Body of pancreas (tissue), 4 donors: ENCODE measurements around the gene GNLY. TPM values are rescaled to one million over a fixed set of nuclear protein-coding genes. Genes with fewer than 3 reads are reported as not detected.

Experiments
- ATAC-seq: fragments of 150-250 bp; one replicate; pipeline ENCODE4 v1.9.1; 2016
- DNase-seq, 4 donors: peaks; one replicate each; pipeline ENCODE4 v3.0.0-alpha.2; 2019
- H3K27ac ChIP-seq, 4 donors: fragments of 200-600 bp; sonication (generic); 1 replicate in 3 of 4; 2 replicates in 1 of 4; pipeline versions ENCODE4 v1.5.1 to v1.6.1; 2016 to 2019; ENCODE audit warnings: mild to moderate bottlenecking in 1 of 4, mixed read lengths in 1 of 4, moderate library complexity in 1 of 4
- H3K27me3 ChIP-seq, 2 donors: fragments of 200-600 bp; sonication (generic); one replicate each; pipeline ENCODE4 v1.6.0; 2016; ENCODE audit warnings: mild to moderate bottlenecking in 1 of 2
- H3K36me3 ChIP-seq, 2 donors: fragments of 200-600 bp; sonication (generic); replicated peaks in 1 of 2; 2 replicates each; pipeline ENCODE4 v1.5.1; 2016; ENCODE audit warnings: low read depth in 2 of 2; ENCODE audit not compliant: insufficient read depth in 1 of 2
- H3K4me1 ChIP-seq: fragments of 200-600 bp; sonication (generic); one replicate; pipeline ENCODE4 v1.6.0; 2016
- H3K4me3 ChIP-seq, 2 donors: fragments of 200-600 bp; sonication (generic); 1 replicate in 1 of 2; 2 replicates in 1 of 2; pipeline ENCODE4 v1.5.1; 2016 to 2019
- H3K9me3 ChIP-seq, 3 donors: fragments of 200-600 bp; sonication (generic); 1 replicate in 2 of 3; 2 replicates in 1 of 3; pipeline ENCODE4 v1.5.1; 2016
- POLR2A ChIP-seq, 3 donors: fragments of 450-650 bp; IDR thresholded peaks; one replicate each; pipeline ENCODE4 v1.6.1; 2016; ENCODE audit warnings: antibody characterized with exemption in 3 of 3, mild to moderate bottlenecking in 2 of 3
- WGBS, 2 donors: methylation state at CpG; one replicate each; pipeline ENCODE4 v1.1.5; 2017; 5-methylcytosine and 5-hydroxymethylcytosine counted together
- intact Hi-C: fragments of 100-400 bp; cut with DNase I; formaldehyde crosslinking; loops from one replicate; pipeline ENCODE4 v1.15.1; 2023
- total RNA-seq, 2 donors: library from RNA; depleted of rRNA; stranded (reverse); fragments of >200 nt; gene quantifications; one replicate each; pipeline ENCODE4 v1.1.0, GENCODE V29; 2016
- TF ChIP-seq, protein P1 (sequence below), 7 experiments: fragments of 450-650 bp in 4 of 7; fragments of 200-600 bp in 3 of 7; sonication (generic) in 3 of 7; IDR thresholded peaks; one replicate each; pipeline ENCODE4 v1.5.1; 2016 to 2019; ENCODE audit warnings: antibody characterized with exemption in 7 of 7

The GNLY gene
- total RNA-seq, 2 donors from 2014 or later: 5.6 TPM; not detected in 1

DNA sequence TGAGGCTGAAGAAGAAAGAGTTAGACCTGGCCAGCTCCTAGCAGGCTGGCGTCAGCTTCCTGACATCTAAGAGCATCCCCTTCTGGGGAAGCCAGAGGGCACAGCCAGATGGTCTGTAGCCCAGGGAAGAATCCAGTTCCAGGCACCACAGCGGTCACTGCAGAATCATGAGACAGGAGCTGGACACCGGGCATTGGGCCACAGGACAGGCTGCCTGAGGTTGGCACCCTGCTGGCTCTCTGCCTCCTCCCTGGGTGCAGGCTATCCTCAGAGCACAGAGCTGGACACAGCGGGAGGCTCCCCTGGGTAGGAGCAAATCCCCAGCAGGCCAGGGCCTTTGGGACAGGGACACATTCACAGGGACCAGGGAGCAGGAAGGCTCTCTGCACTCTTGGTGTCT lies 39.9 kb downstream of the GNLY start:
- no peak for DNase-seq
- intact Hi-C loops: loop anchor here (5.0 kb wide), 1 partner anchor 78 kb away; no protein-coding TSS in a partner anchor
- ATAC-seq: no peak

DNA sequence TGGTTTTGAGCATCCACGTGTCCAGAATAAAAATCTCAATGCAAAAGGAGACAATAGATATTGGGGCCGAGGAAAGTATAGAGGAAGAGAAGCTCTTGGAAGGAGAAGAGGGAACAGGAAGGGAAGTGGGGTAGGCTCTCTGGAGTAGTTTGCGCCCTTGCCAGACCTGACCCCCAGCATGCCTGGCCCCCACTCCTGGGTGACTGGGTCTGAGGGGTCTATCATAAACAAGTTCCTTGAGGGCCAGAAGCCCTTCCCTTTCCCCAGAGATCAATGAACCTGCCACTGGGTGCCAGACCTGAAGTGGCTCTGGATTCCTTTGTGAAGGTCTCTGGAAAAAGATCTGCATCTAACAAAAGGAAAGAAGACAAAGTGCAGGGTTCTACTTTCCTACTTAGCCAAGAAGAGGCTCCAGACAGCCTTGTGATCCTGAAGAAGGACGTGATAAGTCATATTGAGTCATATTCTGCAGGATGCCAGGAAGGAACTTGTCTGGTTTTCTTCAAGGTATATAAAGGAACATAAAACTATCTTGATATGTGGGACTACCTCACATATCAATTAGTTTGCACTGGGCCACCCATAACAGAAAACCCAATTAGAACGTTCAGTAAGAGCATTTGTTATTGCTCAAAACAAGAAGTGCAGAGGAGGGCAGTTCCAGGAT lies 40.9 kb downstream of the GNLY start:
- ATAC-seq: no peak
- Histone ChIP-seq H3K4me1 (peaks cover 11% of the 10 kb centered on the region), H3K9me3 (no peaks in the 10 kb centered on the region), H3K4me3 (no peak overlapping the region), H3K36me3 (no peaks in the 10 kb centered on the region), H3K27me3 (no peaks in the 10 kb centered on the region), H3K27ac (no peak overlapping the region)
- no peak for DNase-seq
- intact Hi-C loops: loop anchor here (5.0 kb wide), 1 partner anchor 77 kb away; no protein-coding TSS in a partner anchor
- TF ChIP-seq POLR2A (IDR thresholded peaks at IDR 0.05): no peak
- TF ChIP-seq, protein P1, sequence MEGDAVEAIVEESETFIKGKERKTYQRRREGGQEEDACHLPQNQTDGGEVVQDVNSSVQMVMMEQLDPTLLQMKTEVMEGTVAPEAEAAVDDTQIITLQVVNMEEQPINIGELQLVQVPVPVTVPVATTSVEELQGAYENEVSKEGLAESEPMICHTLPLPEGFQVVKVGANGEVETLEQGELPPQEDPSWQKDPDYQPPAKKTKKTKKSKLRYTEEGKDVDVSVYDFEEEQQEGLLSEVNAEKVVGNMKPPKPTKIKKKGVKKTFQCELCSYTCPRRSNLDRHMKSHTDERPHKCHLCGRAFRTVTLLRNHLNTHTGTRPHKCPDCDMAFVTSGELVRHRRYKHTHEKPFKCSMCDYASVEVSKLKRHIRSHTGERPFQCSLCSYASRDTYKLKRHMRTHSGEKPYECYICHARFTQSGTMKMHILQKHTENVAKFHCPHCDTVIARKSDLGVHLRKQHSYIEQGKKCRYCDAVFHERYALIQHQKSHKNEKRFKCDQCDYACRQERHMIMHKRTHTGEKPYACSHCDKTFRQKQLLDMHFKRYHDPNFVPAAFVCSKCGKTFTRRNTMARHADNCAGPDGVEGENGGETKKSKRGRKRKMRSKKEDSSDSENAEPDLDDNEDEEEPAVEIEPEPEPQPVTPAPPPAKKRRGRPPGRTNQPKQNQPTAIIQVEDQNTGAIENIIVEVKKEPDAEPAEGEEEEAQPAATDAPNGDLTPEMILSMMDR (IDR thresholded peaks at IDR 0.05): no peak
- WGBS, 2 donors: 86% methylated on average over 5 of the region's 5 CpGs

More for the DNA sequence above, 39.9 kb downstream of the GNLY start:
- TF ChIP-seq, protein P1 (IDR thresholded peaks at IDR 0.05): no peak
- TF ChIP-seq POLR2A (IDR thresholded peaks at IDR 0.05): no peak
- Histone ChIP-seq H3K27ac (no peak overlapping the region), H3K4me3 (no peak overlapping the region), H3K4me1 (peaks cover 12% of the 10 kb centered on the region), H3K9me3 (no peaks in the 10 kb centered on the region), H3K36me3 (no peaks in the 10 kb centered on the region), H3K27me3 (no peaks in the 10 kb centered on the region)
- WGBS, 2 donors: 71 to 89% methylated on average over 2 to 4 of the region's 4 CpGs

DNA sequence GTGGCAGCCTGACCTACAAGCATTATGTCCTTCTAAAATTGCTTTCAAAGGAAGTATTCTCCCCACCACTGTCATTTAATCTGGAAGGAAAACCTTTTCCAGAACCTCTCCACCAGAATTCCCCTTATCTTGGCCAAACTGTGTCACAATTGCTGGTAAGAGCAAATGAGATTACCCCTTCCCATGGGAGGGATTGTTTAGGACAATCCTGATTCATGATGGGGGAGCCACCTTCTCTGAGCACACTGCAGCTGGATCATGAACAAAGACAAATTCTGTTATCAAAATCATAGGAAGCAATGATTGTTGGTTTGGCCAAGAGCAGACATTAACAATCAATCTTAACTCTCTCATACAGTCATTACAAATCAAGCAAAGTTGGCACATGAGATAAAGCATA lies 41.5 kb downstream of the GNLY start:
- peaks cover 15% of the 10 kb centered on the region for H3K4me1 ChIP-seq
- no peaks in the 10 kb centered on the region for H3K27me3 ChIP-seq
- H3K4me3 ChIP-seq: no peak overlapping the region
- TF ChIP-seq, protein P1 (IDR thresholded peaks at IDR 0.05): no peak
- TF ChIP-seq POLR2A (IDR thresholded peaks at IDR 0.05): no peak
- no peak overlapping the region for H3K27ac ChIP-seq
- no peaks in the 10 kb centered on the region for H3K36me3 ChIP-seq
- H3K9me3 ChIP-seq: no peaks in the 10 kb centered on the region
- ATAC-seq (no peak), DNase-seq (no peak)
- intact Hi-C loops: no loop called here

DNA sequence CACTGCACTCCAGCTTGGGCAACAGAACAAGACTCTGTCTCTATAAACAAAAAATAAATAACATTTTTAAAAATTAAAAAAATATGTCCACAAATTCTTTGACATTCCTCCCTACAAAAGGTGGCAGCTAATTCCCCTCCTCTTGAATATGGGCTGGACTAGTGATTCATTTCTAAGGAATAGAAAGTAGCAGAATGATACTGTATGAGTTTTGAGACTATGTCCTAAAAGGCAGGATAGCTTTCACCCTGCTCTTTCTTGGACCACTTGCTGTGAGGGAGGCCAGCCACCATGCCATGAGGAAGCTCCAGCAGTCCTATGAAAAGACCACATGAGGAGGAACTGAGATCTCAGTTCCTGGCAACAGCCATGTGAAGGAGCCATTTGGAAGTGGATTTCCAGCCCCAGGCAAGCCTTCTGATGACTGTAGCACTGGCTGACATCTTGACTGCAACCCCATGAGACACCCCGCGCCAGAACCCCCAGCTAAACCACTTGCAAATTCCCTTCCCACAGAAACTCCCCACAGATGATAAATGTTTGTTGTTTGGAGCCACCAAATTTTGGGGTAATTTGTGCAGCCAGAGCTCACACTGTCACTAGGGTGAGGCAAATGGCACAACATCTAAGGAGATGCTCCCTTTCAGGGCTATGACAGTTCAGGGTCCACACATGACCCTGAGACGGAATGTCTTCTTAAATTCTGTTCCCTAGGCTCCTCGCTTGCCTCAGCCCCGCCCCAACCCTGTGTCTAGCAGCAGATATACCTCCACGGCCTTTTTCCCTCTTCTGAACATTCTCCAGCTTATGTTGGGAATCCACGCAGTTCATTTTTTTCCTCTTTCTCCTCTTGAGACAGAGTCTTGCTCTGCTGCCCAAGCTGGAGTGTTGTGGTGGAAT lies 42.5 kb downstream of the GNLY start:
- Histone ChIP-seq H3K27ac (peak overlapping the region in 1 of 4 donors; percentile 57), H3K36me3 (no peaks in the 10 kb centered on the region), H3K4me3 (no peak overlapping the region), H3K9me3 (no peaks in the 10 kb centered on the region), H3K4me1 (peaks cover 25% of the 10 kb centered on the region), H3K27me3 (no peaks in the 10 kb centered on the region)
- WGBS, 2 donors: 78 to 85% methylated on average over 7 of the region's 7 CpGs
- ATAC-seq (no peak), DNase-seq (no peak)
- TF ChIP-seq POLR2A (IDR thresholded peaks at IDR 0.05): no peak
- TF ChIP-seq, protein P1 (IDR thresholded peaks at IDR 0.05): no peak
- intact Hi-C loops: no loop called here
